Gastroesophageal sphincter (tissue), 3 donors: Measurements from ENCODE around the gene ENTREP3.

Experiments used
- EP300 ChIP-seq: sonication (generic); formaldehyde crosslinking; IDR thresholded peaks from one replicate; pipeline ENCODE4 v1.6.1; 2017; ENCODE audit warnings: antibody characterized with exemption, mild to moderate bottlenecking
- POLR2A ChIP-seq, 2 donors: fragments of 450-650 bp; IDR thresholded peaks; one replicate each; pipeline ENCODE4 v1.6.1; 2017; ENCODE audit warnings: antibody characterized with exemption in 2 of 2, mild to moderate bottlenecking in 2 of 2, moderate library complexity in 1 of 2
- POLR2AphosphoS5 ChIP-seq: sonication (generic); formaldehyde crosslinking; IDR thresholded peaks from one replicate; pipeline ENCODE4 v1.6.1; 2017; ENCODE audit warnings: antibody characterized with exemption
- TF ChIP-seq, protein P1 (sequence below), 4 experiments: fragments of 200-600 bp in 2 of 4; fragments of 450-650 bp in 2 of 4; sonication (generic) in 1 of 4; IDR thresholded peaks; one replicate each; pipeline ENCODE4 v1.5.1; 2017 to 2019; ENCODE audit warnings: antibody characterized with exemption in 4 of 4, mild to moderate bottlenecking in 2 of 4, moderate library complexity in 2 of 4

GRCh38 chr1:155241069-155241679 is 14.1 kb downstream of the ENTREP3 start:
- TF ChIP-seq, protein P1, sequence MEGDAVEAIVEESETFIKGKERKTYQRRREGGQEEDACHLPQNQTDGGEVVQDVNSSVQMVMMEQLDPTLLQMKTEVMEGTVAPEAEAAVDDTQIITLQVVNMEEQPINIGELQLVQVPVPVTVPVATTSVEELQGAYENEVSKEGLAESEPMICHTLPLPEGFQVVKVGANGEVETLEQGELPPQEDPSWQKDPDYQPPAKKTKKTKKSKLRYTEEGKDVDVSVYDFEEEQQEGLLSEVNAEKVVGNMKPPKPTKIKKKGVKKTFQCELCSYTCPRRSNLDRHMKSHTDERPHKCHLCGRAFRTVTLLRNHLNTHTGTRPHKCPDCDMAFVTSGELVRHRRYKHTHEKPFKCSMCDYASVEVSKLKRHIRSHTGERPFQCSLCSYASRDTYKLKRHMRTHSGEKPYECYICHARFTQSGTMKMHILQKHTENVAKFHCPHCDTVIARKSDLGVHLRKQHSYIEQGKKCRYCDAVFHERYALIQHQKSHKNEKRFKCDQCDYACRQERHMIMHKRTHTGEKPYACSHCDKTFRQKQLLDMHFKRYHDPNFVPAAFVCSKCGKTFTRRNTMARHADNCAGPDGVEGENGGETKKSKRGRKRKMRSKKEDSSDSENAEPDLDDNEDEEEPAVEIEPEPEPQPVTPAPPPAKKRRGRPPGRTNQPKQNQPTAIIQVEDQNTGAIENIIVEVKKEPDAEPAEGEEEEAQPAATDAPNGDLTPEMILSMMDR (IDR thresholded peaks at IDR 0.05): no peak
- TF ChIP-seq POLR2A (IDR thresholded peaks at IDR 0.05) (no peak), EP300 (no peak), POLR2AphosphoS5 (no peak)
